ENCODE measurements around the gene DDT.
"Not testable (repeated sequence)": the region's sequence is repeated elsewhere in the genome, so short reads cannot be mapped to it uniquely, and the experiment has no call there.

The DDT gene

GRCh38 chr22:23986538-23987178 is 12.4 kb upstream of the DDT start:
- DNase-seq, result not testable (repeated sequence)

DNA sequence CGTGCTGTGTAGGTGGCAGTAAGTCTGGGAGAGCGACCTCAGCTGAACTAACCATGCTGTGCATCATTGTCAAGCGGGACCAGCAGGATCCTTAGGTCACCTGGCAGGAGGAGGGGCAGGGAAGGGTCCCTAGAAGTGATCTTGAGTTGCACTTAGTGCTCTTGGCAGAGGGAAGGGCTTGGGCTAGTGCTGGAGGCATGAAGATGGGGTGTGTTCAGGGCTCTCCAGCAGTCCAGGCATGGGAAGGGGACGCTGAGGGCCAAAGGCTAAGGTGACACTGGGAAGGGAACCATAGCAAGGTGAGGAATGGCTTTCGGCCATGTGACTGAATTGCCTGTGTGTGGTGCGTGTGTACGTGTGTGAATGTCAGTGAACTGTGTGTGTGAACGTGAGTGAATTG is 11.8 kb upstream of the DDT start:
- not testable (repeated sequence) for DNase-seq

DNA sequence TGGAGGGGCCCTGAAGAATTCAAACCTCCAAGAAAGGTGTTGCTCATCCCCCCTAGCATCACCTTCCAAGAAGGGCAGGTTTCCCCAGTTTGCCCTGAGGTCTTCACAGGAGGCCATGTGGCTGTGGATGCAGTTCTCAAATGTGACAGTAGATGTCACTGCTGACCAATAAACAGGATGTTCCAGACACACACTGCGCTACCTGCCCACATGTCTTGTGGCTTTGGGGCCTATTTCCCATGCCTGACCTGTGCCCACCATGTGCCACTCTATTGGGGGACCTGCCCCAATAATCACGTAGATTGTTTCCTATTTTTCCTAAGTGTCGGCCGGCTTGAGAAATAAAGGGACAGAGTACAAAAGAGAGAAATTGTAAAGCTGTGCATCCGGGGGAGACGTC is 10.2 kb upstream of the DDT start:
- no peak for DNase-seq

DNA sequence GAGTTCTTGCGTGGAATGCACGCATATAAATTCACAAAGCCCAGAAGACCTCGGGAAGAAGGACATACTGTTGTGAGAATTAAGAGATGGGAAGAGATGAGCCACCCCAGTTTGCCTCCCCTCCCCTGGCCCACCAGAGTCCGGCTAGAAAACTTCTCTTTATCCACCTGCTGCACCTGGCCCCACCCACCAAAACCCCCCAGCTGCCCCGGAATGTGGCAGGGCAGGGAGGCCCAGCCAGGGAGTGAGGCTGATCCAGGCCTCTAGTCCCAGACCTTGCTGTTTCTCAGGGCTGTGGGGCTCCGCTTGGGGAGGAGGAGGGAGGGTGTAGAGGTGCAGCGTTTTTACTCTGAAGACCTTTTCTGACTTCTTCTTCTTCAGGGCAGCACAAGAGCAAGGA is 6.3 kb upstream of the DDT start:
- not testable (repeated sequence) for DNase-seq

- not testable (repeated sequence) for DNase-seq
Observed at GRCh38 chr22:23979557-23980240, 5.5 kb upstream of the DDT start, which contains the start of gene GSTT2. Gene GSTT2 (plus strand): TSS chr22:23980134.

- DNase-seq, result not testable (repeated sequence)
Observed at GRCh38 chr22:23977304-23977703, 3.1 kb upstream of the DDT start.

DNA sequence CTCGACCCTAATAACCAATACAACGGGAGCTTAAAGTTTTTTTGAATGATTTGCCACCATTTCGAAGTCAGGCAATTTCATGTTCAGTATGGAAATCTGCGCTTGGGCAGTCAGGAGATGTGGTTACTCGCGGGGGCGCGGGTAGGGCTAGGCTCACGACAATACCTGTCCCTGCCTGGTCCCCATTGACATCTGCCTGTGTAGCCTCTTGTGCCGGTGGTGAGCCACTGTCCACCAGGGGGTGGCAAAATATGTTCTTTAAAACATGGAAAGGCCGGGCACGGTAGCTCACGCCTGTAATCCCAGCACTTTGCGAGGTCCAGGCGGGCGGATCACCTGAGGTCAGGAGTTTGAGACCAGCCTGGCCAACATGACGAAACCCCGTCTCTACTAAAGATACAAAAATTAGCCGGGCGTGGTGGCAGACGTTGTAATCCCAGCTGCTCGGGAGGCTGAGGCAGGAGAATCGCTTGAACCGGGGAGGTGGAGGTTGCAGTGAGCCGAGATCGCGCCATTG is 653 bp upstream of the DDT start:
- DNase-seq, result not testable (repeated sequence)

DNA sequence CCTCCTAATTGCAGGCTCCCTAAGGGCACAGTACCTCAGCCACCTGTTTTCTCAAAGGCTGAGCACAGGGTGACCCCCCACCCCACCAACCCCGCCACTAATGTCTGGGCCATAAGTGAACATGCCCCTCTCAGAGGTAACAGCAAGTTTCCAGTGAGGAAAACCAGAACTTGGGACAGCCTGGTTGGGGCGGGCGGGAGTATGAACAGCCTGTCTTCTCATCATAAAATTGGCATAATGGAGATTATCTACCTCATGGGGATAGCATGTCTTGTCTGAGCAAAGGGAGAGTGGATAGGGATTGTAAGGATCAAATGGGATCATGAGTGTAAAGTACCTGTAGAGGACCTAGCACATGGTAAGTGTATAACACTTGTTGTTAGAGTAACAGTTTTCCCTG is 2.3 kb downstream of the DDT start:
- not testable (repeated sequence) for DNase-seq

- DNase-seq, result no peak
Observed at GRCh38 chr22:23970816-23971486, 3.3 kb downstream of the DDT start.

GRCh38 chr22:23970201-23970641 is 4.0 kb downstream of the DDT start:
- no peak for DNase-seq

DNA sequence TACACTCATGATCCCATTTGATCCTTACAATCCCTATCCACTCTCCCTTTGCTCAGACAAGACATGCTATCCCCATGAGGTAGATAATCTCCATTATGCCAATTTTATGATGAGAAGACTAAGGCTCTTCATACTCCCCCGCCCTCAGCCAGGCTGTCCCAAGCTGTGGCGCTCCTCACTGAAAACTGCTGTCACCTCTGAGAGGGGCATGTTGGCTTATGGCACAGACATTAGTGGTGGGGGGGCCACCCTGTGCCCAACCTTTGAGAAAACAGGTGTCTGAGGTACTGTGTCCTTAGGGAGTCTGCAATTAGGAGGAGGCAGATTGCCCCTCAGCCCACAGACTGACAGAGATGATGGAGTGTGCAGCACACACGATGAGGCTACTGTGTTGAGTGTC is 5.2 kb downstream of the DDT start:
- no peak for DNase-seq

DNA sequence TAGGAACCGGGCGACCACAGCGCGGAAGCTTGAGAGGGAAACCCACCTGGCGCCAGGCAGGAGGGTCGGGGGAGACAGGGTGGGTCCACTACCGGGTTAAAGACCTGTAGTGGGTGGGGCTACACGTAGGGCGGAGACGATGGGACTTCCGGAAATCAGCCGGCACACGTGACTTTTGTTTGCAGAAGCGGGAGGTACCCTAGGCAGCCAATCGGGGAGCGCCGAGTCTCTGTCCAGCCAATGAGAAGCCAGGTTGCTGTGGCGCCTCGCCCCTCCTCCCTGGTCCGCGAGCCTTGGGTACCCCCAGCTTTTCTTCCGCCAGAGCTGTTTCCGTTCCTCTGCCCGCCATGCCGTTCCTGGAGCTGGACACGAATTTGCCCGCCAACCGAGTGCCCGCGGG is 7.7 kb downstream of the DDT start, which contains the start of gene DDTL:
Gene DDTL, plus strand, starts transcription at position 321 of the 400 bp plus-strand sequence. Its CDS starts 27 bp downstream, at position 348.
- DNase-seq, result not testable (repeated sequence)

DNA sequence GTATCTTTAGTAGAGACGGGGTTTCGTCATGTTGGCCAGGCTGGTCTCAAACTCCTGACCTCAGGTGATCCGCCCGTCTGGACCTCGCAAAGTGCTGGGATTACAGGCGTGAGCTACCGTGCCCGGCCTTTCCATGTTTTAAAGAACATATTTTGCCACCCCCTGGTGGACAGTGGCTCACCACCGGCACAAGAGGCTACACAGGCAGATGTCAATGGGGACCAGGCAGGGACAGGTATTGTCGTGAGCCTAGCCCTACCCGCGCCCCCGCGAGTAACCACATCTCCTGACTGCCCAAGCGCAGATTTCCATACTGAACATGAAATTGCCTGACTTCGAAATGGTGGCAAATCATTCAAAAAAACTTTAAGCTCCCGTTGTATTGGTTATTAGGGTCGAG is 8.1 kb downstream of the DDT start:
- DNase-seq, result not testable (repeated sequence)

GRCh38 chr22:23961084-23961771 is 13.0 kb downstream of the DDT start, which contains the start of gene GSTT2B:
Gene GSTT2B (minus strand): TSS chr22:23961195. CDS start chr22:23961131, 64 bp downstream.
- DNase-seq, result not testable (repeated sequence)

DNA sequence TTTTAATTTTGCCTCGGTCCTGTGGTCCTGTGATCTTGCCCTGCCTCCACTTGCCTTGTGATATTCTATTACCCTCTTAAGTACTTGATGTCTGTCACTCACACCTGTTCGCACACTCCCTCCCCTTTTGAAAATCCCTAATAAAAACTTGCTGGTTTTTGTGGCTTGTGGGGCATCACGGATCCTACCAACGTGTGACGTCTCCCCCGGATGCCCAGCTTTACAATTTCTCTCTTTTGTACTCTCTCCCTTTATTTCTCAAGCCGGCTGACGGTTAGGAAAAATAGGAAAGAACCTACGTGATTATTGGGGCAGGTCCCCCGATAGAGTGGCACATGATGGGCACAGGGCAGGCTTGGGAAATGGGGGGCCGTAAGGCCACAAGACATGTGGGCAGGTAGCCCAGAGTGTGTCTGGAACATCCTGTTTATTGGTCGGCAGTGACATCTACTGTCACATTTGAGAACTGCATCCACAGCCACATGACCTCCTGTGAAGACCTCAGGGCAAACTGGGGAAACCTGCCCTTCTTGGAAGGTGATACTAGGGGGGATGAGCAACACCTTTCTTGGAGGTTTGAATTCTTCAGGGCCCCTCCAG is 17.8 kb downstream of the DDT start:
- DNase-seq, result peak; percentile 70

GRCh38 chr22:23955886-23956285 is 18.4 kb downstream of the DDT start:
- not testable (repeated sequence) for DNase-seq

DNA sequence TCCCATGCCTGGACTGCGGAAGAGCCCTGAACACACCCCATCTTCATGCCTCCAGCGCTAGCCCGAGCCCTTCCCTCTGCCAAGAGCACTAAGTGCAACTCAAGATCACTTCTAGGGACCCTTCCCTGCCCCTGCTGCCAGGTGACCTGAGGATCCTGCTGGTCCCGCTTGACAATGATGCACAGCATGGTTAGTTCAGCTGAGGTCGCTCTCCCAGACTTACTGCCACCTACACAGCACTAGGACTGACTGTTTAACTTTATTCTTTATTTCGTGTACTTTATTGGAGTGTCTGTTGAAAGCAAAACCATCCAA is 19.3 kb downstream of the DDT start:
- not testable (repeated sequence) for DNase-seq

- not testable (repeated sequence) for DNase-seq
Observed at GRCh38 chr22:23954193-23954990, 19.8 kb downstream of the DDT start.

- DNase-seq, result not testable (repeated sequence)
Observed at GRCh38 chr22:23953485-23953884, 20.8 kb downstream of the DDT start.

- not testable (repeated sequence) for DNase-seq
Observed at GRCh38 chr22:23952794-23953405, 21.3 kb downstream of the DDT start.

DNA sequence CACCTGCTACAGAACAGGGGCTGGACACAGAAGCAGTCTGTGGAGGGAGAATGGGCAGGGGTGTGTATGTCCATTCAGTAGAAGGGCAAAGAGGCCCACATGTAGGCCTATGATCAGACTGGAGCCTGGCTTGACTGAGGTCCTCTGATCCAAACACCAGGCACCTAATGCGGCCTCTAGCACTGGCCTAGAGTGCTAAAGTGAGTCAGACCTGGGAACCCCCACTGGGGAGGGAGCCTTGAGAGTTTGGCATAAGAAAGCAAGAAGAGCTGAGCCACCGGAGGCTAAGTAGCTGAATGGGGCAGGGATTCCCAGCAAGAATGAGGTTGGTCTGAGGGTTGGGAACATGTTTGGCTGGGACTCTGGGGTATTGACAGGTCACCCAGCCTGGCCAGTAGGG is 22.9 kb downstream of the DDT start:
- not testable (repeated sequence) for DNase-seq
